Lower leg skin (tissue), 4 donors: ENCODE data around the gene EPB41. TPM values are rescaled to one million over a fixed set of nuclear protein-coding genes. Genes with fewer than 3 reads are reported as not detected.

Experiments
- DNase-seq, 2 donors: peaks; one replicate each; pipeline ENCODE4 v3.0.0-alpha.2; 2019; ENCODE audit warnings: low spot score in 2 of 2
- H3K4me3 ChIP-seq: fragments of 200-600 bp; sonication (generic); 2 replicates; pipeline ENCODE4 v1.5.1; 2017; ENCODE audit warnings: mild to moderate bottlenecking, low read depth; ENCODE audit not compliant: poor library complexity, severe bottlenecking
- POLR2A ChIP-seq, 2 donors: fragments of 450-650 bp; IDR thresholded peaks; one replicate each; pipeline ENCODE4 v1.6.1; 2016 to 2017; ENCODE audit warnings: antibody characterized with exemption in 2 of 2, mild to moderate bottlenecking in 1 of 2, moderate library complexity in 1 of 2
- WGBS, 2 donors: methylation state at CpG; one replicate each; pipeline ENCODE4 v1.1.5; 2018; 5-methylcytosine and 5-hydroxymethylcytosine counted together
- intact Hi-C: fragments of 100-400 bp; cut with DNase I; formaldehyde crosslinking; loops from one replicate; pipeline ENCODE4 v1.15.0; 2023; ENCODE audit warnings: low total_unique reads
- total RNA-seq, 4 donors: library from RNA; depleted of rRNA; stranded (reverse); fragments of >200 nt; gene quantifications; one replicate each; pipeline ENCODE4 v1.1.0, GENCODE V29; 2016
- TF ChIP-seq, protein P1 (sequence below), 3 donors: fragments of 450-650 bp; IDR thresholded peaks; one replicate each; pipeline ENCODE4 v1.5.1; 2016; ENCODE audit warnings: antibody characterized with exemption in 3 of 3, mild to moderate bottlenecking in 3 of 3, moderate library complexity in 2 of 3

The EPB41 gene
- total RNA-seq, 4 donors from 2014 or later, result 41.1 to 60.2 (median 50.3) TPM

DNA sequence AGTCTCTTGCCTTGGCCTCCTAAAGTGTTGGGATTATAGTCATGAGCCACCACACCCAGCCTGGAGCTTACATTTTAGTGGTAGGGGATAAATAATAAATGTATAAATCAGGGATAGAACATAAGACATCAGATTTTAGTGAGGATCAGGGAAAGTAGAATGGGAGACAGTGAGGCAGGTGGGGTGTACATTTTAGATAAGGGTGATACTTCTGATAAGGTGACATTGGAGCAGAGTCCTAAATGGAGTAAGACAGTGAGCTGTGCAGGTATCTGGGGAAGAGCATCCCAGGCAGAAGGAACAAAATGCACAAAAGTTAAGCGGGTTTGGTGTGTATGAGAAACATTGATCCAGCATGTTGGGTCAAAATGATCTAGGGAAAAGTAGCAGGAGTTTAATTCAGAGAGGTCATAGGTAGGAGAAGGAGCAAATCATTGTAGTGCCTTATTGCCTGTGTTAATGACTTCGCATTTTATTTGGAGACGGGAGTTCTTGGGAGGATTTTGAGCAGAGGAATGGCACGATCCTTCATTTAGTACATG, 11.1 kb downstream of the EPB41 start:
- no peak for TF ChIP-seq POLR2A (IDR thresholded peaks at IDR 0.05)
- TF ChIP-seq, protein P1, sequence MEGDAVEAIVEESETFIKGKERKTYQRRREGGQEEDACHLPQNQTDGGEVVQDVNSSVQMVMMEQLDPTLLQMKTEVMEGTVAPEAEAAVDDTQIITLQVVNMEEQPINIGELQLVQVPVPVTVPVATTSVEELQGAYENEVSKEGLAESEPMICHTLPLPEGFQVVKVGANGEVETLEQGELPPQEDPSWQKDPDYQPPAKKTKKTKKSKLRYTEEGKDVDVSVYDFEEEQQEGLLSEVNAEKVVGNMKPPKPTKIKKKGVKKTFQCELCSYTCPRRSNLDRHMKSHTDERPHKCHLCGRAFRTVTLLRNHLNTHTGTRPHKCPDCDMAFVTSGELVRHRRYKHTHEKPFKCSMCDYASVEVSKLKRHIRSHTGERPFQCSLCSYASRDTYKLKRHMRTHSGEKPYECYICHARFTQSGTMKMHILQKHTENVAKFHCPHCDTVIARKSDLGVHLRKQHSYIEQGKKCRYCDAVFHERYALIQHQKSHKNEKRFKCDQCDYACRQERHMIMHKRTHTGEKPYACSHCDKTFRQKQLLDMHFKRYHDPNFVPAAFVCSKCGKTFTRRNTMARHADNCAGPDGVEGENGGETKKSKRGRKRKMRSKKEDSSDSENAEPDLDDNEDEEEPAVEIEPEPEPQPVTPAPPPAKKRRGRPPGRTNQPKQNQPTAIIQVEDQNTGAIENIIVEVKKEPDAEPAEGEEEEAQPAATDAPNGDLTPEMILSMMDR (IDR thresholded peaks at IDR 0.05), result no peak
- H3K4me3 ChIP-seq, result no peak overlapping the region
- intact Hi-C loops, result no loop called here
- no peak for DNase-seq
- 98 to 100% methylated on average over 4 of the region's 4 CpGs for WGBS, 2 donors

DNA sequence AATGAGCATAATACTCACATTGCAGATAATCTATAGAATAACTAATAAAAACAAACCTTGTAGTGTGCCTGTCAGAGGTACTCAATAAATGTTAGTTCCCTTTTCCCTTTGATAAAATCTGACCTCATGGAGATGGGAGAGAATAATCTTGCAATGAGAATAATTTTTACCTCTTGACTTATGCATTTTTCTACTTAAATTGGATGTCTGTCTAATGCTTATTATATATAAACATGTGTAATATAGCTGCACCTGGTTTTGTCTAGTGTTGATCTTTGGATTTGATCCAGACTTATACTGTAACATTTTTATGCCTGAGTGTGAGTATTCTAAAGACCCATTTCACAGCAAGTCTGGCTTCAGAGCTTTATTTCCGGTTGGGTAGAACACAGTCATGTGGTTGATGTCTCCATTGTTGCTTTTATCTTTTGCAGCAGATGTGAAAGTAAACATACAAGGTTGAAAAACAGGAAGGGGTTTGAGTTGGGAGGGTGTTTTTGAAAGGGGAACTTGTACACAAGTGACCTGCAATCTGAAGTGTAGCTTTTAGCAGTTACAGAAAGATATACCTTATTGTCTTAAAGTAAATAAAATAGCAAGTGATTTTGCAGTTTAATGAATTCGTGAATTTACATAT, 12.4 kb downstream of the EPB41 start:
- H3K4me3 ChIP-seq, result no peak overlapping the region
- intact Hi-C loops, result no loop called here
- no peak for DNase-seq
- TF ChIP-seq, protein P1 (IDR thresholded peaks at IDR 0.05), result no peak
- no peak for TF ChIP-seq POLR2A (IDR thresholded peaks at IDR 0.05)
- WGBS, 2 donors, result 47% methylated on average over 2 of the region's 2 CpGs

DNA sequence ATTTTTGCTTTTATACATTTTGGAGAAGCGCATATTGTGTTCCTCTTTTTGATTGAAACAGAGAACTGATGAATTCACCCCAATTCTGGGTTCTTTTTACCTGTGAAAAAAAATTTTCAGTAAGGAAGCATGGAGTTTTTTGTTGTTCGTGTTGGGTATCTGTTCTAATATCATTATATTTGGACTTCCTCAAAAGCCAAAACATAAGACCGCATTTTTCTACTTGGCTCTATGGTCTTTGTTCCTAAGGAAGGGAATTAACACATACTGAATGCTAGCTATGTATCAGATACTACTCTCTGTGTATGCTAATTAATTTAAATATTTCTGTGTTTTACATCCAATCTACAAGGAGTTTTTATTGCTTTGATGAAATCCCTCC, 12.9 kb downstream of the EPB41 start:
- intact Hi-C loops, result no loop called here
- WGBS, 2 donors, result 60 to 66% methylated on average over 3 of the region's 3 CpGs
- no peak overlapping the region for H3K4me3 ChIP-seq
- TF ChIP-seq, protein P1 (IDR thresholded peaks at IDR 0.05), result no peak
- TF ChIP-seq POLR2A (IDR thresholded peaks at IDR 0.05), result no peak
- DNase-seq, result no peak

DNA sequence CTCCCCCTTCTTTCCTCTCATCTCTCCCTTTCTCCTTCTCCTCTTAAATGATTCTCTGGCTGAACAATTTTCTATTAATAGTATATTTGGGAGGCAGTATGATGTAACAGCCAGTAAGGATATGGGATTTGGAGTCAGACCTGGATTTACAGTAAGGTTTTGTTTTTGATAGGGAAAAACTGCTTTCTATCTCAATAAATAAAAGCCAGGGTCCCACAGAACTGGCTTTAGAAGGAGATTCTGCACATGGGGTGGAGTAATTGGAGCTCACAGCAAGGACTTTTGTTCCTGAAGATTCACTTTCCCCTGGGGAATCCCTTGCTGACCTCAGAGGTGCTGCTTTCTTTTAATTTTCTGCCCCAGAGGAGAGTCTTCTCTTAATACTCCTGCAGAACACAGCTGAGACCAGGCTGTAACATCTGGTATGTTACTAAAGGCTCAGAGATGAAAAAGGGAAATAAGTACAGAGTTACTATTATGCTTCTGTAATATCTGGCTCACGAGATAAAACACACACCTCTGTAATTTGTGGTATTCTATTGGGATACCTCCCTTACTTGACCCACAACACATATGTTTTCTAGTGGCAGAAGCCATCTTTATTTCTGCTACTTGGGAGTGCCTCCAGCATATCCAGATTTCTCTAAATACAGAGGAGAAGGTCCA, 13.4 kb downstream of the EPB41 start:
- H3K4me3 ChIP-seq, result no peak overlapping the region
- 29 to 36% methylated on average over 1 of the region's 1 CpG for WGBS, 2 donors
- intact Hi-C loops, result no loop called here
- DNase-seq, result no peak
- TF ChIP-seq, protein P1 (IDR thresholded peaks at IDR 0.05), result no peak
- no peak for TF ChIP-seq POLR2A (IDR thresholded peaks at IDR 0.05)

GRCh38 chr1:28928314-28928941, 14.1 kb downstream of the EPB41 start:
- TF ChIP-seq, protein P1 (IDR thresholded peaks at IDR 0.05), result no peak
- no peak for TF ChIP-seq POLR2A (IDR thresholded peaks at IDR 0.05)
- DNase-seq, result no peak
- intact Hi-C loops, result no loop called here
- 68% methylated on average over 2 of the region's 2 CpGs for WGBS, 2 donors
- no peak overlapping the region for H3K4me3 ChIP-seq
